ENCODE data around the gene SIDT2. TPM values are rescaled to one million over a fixed set of nuclear protein-coding genes. Genes with fewer than 3 reads are reported as not detected.
A peak's percentile ranks its signal among the peaks of the same experiment; 100 is the strongest.

The SIDT2 gene
- total and polyA plus RNA-seq, 2 of the 13 experiments (the other 11 are each of a cell fraction or from before 2014, with no cell fraction given) = 11.5 to 28.0 TPM

- no peak; the same call in 1 of the 2 replicates for TF ChIP-seq JDP2 (CRISPR knock-in tag; IDR thresholded peaks at IDR 0.05; ENCODE audit: borderline replicate concordance)
- no peak; the same call in 1 of the 2 replicates for TF ChIP-seq SRF (IDR thresholded peaks at IDR 0.05; ENCODE audit: low read depth, low read length)
- peak; percentile 92 for TF ChIP-seq ZHX1 (CRISPR knock-in tag; IDR thresholded peaks at IDR 0.05; ENCODE audit: low read depth)
- no peak for TF ChIP-seq DDIT3 (CRISPR knock-in tag; IDR thresholded peaks at IDR 0.05)
- no peak for TF ChIP-seq HES4 (CRISPR knock-in tag; IDR thresholded peaks at IDR 0.05; ENCODE audit: borderline replicate concordance)
- no peak for TF ChIP-seq SOX13 (IDR thresholded peaks at IDR 0.05)
- peak in 1 of 2 experiments; percentile 61; a peak in 2 of 4 replicates for TF ChIP-seq SOX13 (CRISPR knock-in tag; conservative IDR thresholded peaks at IDR 0.05 in 1 of 2, IDR thresholded peaks at IDR 0.05 in 1 of 2)
- TF ChIP-seq RFX1 (IDR thresholded peaks at IDR 0.05) = no peak
- TF ChIP-seq PAWR (CRISPR knock-in tag; IDR thresholded peaks at IDR 0.05; ENCODE audit: borderline replicate concordance) = no peak; the same call in 1 of the 2 replicates
- TF ChIP-seq AHDC1 (CRISPR knock-in tag; IDR thresholded peaks at IDR 0.05; ENCODE audit: borderline replicate concordance) = no peak; the same call in none of the 2 replicates
- 0 out of 2 replicates have a peak, but pooled peaks have one; percentile 18 for TF ChIP-seq SKIL (CRISPR knock-in tag; IDR thresholded peaks at IDR 0.05; ENCODE audit: borderline replicate concordance)
- peak; percentile 44; the same call in 1 of the 2 replicates for TF ChIP-seq ESRRA (CRISPR knock-in tag; IDR thresholded peaks at IDR 0.05; ENCODE audit: low read depth)
- no peak for TF ChIP-seq ZNF557 (CRISPR knock-in tag; IDR thresholded peaks at IDR 0.05)
- peak; percentile 76 for TF ChIP-seq RXRB (CRISPR knock-in tag; IDR thresholded peaks at IDR 0.05; ENCODE audit: borderline replicate concordance)
- peak; percentile 15; the same call in 1 of the 2 replicates for TF ChIP-seq ZBTB1 (CRISPR knock-in tag; IDR thresholded peaks at IDR 0.05; ENCODE audit: borderline replicate concordance)
- 0 out of 2 replicates have a peak, but pooled peaks have one; percentile 43 for TF ChIP-seq SALL2 (CRISPR knock-in tag; IDR thresholded peaks at IDR 0.05)
- TF ChIP-seq ZNF326 (CRISPR knock-in tag; IDR thresholded peaks at IDR 0.05; ENCODE audit: borderline replicate concordance) = no peak
These were observed 34.6 kb upstream of the SIDT2 start, which contains the start of gene PAFAH1B2 (continued) for GRCh38 chr11:117143871-117144476.

Measured in HepG2 (cell line).